Liver (tissue), 9 donors: Measurements from ENCODE around the gene C14orf119. TPM values are rescaled to one million over a fixed set of nuclear protein-coding genes. Genes with fewer than 3 reads are reported as not detected.

ENCODE experiments used
- DNase-seq: peaks from one replicate; pipeline ENCODE4 v3.0.0-alpha.2; 2017; ENCODE audit warnings: low spot score
- H3K27ac ChIP-seq, 2 donors: one replicate each; pipeline ENCODE4 v1.7.0; 2013; ENCODE audit warnings: inconsistent platforms in 2 of 2, low read length in 2 of 2, control low read depth in 1 of 2, low read depth in 1 of 2, mild to moderate bottlenecking in 1 of 2
- H3K27me3 ChIP-seq, 4 donors: one replicate each; pipeline versions ENCODE4 v1.6.1 to v1.7.0; 2013; ENCODE audit warnings: low read length in 3 of 4, inconsistent platforms in 1 of 4, mild to moderate bottlenecking in 1 of 4, moderate library complexity in 1 of 4; ENCODE audit not compliant: control insufficient read depth in 4 of 4, insufficient read depth in 4 of 4
- H3K36me3 ChIP-seq, 4 donors: one replicate each; pipeline versions ENCODE4 v1.6.1 to v1.7.0; 2013; ENCODE audit warnings: low read length in 3 of 4, mild to moderate bottlenecking in 3 of 4, low read depth in 1 of 4, moderate library complexity in 1 of 4; ENCODE audit not compliant: control insufficient read depth in 4 of 4, insufficient read depth in 3 of 4
- H3K4me1 ChIP-seq, 4 donors: one replicate each; pipeline versions ENCODE4 v1.6.1 to v1.7.0; 2013; ENCODE audit warnings: low read length in 3 of 4, mild to moderate bottlenecking in 3 of 4, moderate library complexity in 1 of 4; ENCODE audit not compliant: control insufficient read depth in 4 of 4, insufficient read depth in 4 of 4
- H3K4me3 ChIP-seq, 3 donors: one replicate each; pipeline versions ENCODE4 v1.6.1 to v1.7.0; 2013; ENCODE audit warnings: low read length in 3 of 3, control low read depth in 1 of 3, low read depth in 1 of 3, mild to moderate bottlenecking in 1 of 3
- H3K9ac ChIP-seq, 2 donors: one replicate each; pipeline ENCODE4 v1.7.0; 2013; ENCODE audit warnings: low read length in 2 of 2, mild to moderate bottlenecking in 2 of 2, moderate library complexity in 2 of 2, control low read depth in 1 of 2, low read depth in 1 of 2
- H3K9me3 ChIP-seq, 4 donors: one replicate each; pipeline versions ENCODE4 v1.6.1 to v1.7.0; 2013; ENCODE audit warnings: low read length in 3 of 4; ENCODE audit not compliant: control insufficient read depth in 4 of 4
- ATF3 ChIP-seq: IDR thresholded peaks from 2 replicates; pipeline ENCODE4 v1.6.1; 2016; ENCODE audit warnings: antibody characterized with exemption
- CTCF ChIP-seq: fragments of 150-350 bp; IDR thresholded peaks from 2 replicates; pipeline ENCODE4 v1.5.1; 2017; ENCODE audit warnings: improper control_type of control experiment, low read depth, low read length; ENCODE audit not compliant: missing input control
- EGR1 ChIP-seq, 2 donors: IDR thresholded peaks; 2 replicates each; pipeline ENCODE4 v1.6.1; 2016 to 2018; ENCODE audit warnings: antibody characterized with exemption in 2 of 2, low read depth in 2 of 2
- FOXA1 ChIP-seq: IDR thresholded peaks from 2 replicates; pipeline ENCODE4 v1.6.1; 2016; ENCODE audit warnings: antibody characterized with exemption
- FOXA2 ChIP-seq: IDR thresholded peaks from 2 replicates; pipeline ENCODE4 v1.6.1; 2016; ENCODE audit warnings: antibody characterized with exemption
- GABPA ChIP-seq, 2 donors: IDR thresholded peaks in 1 of 2; conservative IDR thresholded peaks in 1 of 2; 2 replicates each; pipeline ENCODE4 v1.6.1; 2016; ENCODE audit warnings: antibody characterized with exemption in 2 of 2, mild to moderate bottlenecking in 1 of 2, moderate library complexity in 1 of 2
- HNF4A ChIP-seq, 2 donors: conservative IDR thresholded peaks; 2 replicates each; pipeline ENCODE4 v1.6.1; 2016; ENCODE audit warnings: antibody characterized with exemption in 2 of 2, mild to moderate bottlenecking in 2 of 2
- HNF4G ChIP-seq: IDR thresholded peaks from 2 replicates; pipeline ENCODE4 v1.6.1; 2016; ENCODE audit warnings: antibody characterized with exemption
- JUND ChIP-seq, 2 donors: IDR thresholded peaks; 2 replicates each; pipeline ENCODE4 v1.6.1; 2016; ENCODE audit warnings: antibody characterized with exemption in 2 of 2
- MAX ChIP-seq: IDR thresholded peaks from 2 replicates; pipeline ENCODE4 v1.6.1; 2016; ENCODE audit warnings: antibody characterized with exemption
- NR2F2 ChIP-seq: IDR thresholded peaks from 2 replicates; pipeline ENCODE4 v1.6.1; 2016; ENCODE audit warnings: antibody characterized with exemption
- RAD21 ChIP-seq, 2 donors: IDR thresholded peaks; 2 replicates each; pipeline ENCODE4 v1.6.1; 2016; ENCODE audit warnings: antibody characterized with exemption in 2 of 2, mild to moderate bottlenecking in 2 of 2
- REST ChIP-seq: IDR thresholded peaks from 2 replicates; pipeline ENCODE4 v1.6.1; 2016; ENCODE audit warnings: antibody characterized with exemption, mild to moderate bottlenecking
- RXRA ChIP-seq, 2 donors: IDR thresholded peaks; 2 replicates each; pipeline ENCODE4 v1.6.1; 2017 to 2018; ENCODE audit warnings: antibody characterized with exemption in 2 of 2, mild to moderate bottlenecking in 1 of 2
- SP1 ChIP-seq: IDR thresholded peaks from 2 replicates; pipeline ENCODE4 v1.6.1; 2018; ENCODE audit warnings: antibody characterized with exemption, mild to moderate bottlenecking
- TAF1 ChIP-seq: conservative IDR thresholded peaks from 2 replicates; pipeline ENCODE4 v1.6.1; 2016; ENCODE audit warnings: antibody characterized with exemption, mild to moderate bottlenecking
- YY1 ChIP-seq: IDR thresholded peaks from 2 replicates; pipeline ENCODE4 v1.6.1; 2016; ENCODE audit warnings: antibody characterized with exemption, mild to moderate bottlenecking
- ZBTB33 ChIP-seq: IDR thresholded peaks from 2 replicates; pipeline ENCODE4 v1.6.1; 2016; ENCODE audit warnings: antibody characterized with exemption
- WGBS: extraction: QIAGEN DNeasy Blood & Tissue Kit; methylation state at CpG from one replicate; pipeline ENCODE4 v1.1.7; 2013; 5-methylcytosine and 5-hydroxymethylcytosine counted together
- polyA plus RNA-seq, 2 donors: library from polyadenylated mRNA; stranded (reverse) in 1 of 2; unstranded in 1 of 2; fragments of 200-250 nt in 1 of 2; fragments of >200 nt in 1 of 2; fragmentation: Nextera tagmentation in 1 of 2; extraction: Ambion mirVana in 1 of 2; gene quantifications; one replicate each; pipeline versions ENCODE4 v1.2.1 to v1.2.3, GENCODE V29; 2013 to 2015
- total RNA-seq, 2 donors: library from RNA; depleted of rRNA; stranded (reverse); fragments of >200 nt; gene quantifications; one replicate each; pipeline ENCODE4 v1.2.3, GENCODE V29; 2014
- donor health status: healthy.
- donor health status: healthy.
- donor health status: healthy.
- donor health status: healthy.
- donor health status: healthy.

Gene C14orf119
- total and polyA plus RNA-seq, 4 donors = 9.0 to 27.1 (median 17.7) TPM

- peaks cover 0 to 3% (median 2%) of the 10 kb centered on the region in 4 donors for H3K4me1 ChIP-seq
- DNase-seq = no peak
- TF ChIP-seq JUND (IDR thresholded peaks at IDR 0.05) (no peak), FOXA2 (no peak), MAX (no peak), SP1 (no peak), NR2F2 (no peak), TAF1 (no peak), RXRA (IDR thresholded peaks at IDR 0.05) (no peak), GABPA (IDR thresholded peaks at IDR 0.05 in 1 of 2, conservative IDR thresholded peaks at IDR 0.05 in 1 of 2) (no peak), ATF3 (no peak), ZBTB33 (no peak), REST (no peak), EGR1 (IDR thresholded peaks at IDR 0.05; ENCODE audit: low read depth in 2 of 2) (no peak), RAD21 (IDR thresholded peaks at IDR 0.05) (no peak), HNF4A (conservative IDR thresholded peaks at IDR 0.05) (no peak), HNF4G (no peak)
- no peaks in the 10 kb centered on the region for H3K9me3 ChIP-seq
- no peak overlapping the region for H3K27ac ChIP-seq
- no peaks in the 10 kb centered on the region for H3K36me3 ChIP-seq
- 90% methylated on average over 4 of the region's 4 CpGs for WGBS
- no peak overlapping the region for H3K9ac ChIP-seq
- no peaks in the 10 kb centered on the region for H3K27me3 ChIP-seq
- H3K4me3 ChIP-seq = no peak overlapping the region
Observed at GRCh38 chr14:23103581-23103980, 8.3 kb downstream of the C14orf119 start.

- H3K27ac ChIP-seq = no peak overlapping the region
- H3K9me3 ChIP-seq = no peaks in the 10 kb centered on the region
- H3K4me1 ChIP-seq = peaks cover 0 to 2% (median under 1%) of the 10 kb centered on the region in 4 donors
- TF ChIP-seq FOXA2 (no peak), NR2F2 (no peak), SP1 (no peak), RAD21 (IDR thresholded peaks at IDR 0.05) (no peak), HNF4G (no peak), CTCF (no peak), REST (no peak), MAX (no peak), YY1 (no peak), RXRA (IDR thresholded peaks at IDR 0.05) (no peak), TAF1 (no peak), FOXA1 (no peak), JUND (IDR thresholded peaks at IDR 0.05) (no peak), EGR1 (IDR thresholded peaks at IDR 0.05; ENCODE audit: low read depth in 2 of 2) (no peak), ATF3 (no peak), GABPA (IDR thresholded peaks at IDR 0.05 in 1 of 2, conservative IDR thresholded peaks at IDR 0.05 in 1 of 2) (no peak)
- no peak overlapping the region for H3K9ac ChIP-seq
- no peaks in the 10 kb centered on the region for H3K27me3 ChIP-seq
- no peaks in the 10 kb centered on the region for H3K36me3 ChIP-seq
- no peak overlapping the region for H3K4me3 ChIP-seq
- DNase-seq = no peak
- 80% methylated on average over 6 of the region's 6 CpGs for WGBS
Observed at GRCh38 chr14:23104070-23104590, 8.8 kb downstream of the C14orf119 start.
